Lung (tissue), 12 donors: ENCODE measurements around the gene PHACTR1. TPM values are rescaled to one million over a fixed set of nuclear protein-coding genes. Genes with fewer than 3 reads are reported as not detected.
A peak's percentile ranks its signal among the peaks of the same experiment; 100 is the strongest.

Source experiments
- ATAC-seq: fragments of 200-7000 bp; cut with Tn5 transposase; one replicate; pipeline ENCODE4 v1.9.1; 2020; ENCODE audit warnings: moderate number of reproducible peaks; ENCODE audit not compliant: insufficient read depth, low FRiP score
- DNase-seq, 3 donors: peaks; one replicate each; pipeline ENCODE4 v3.0.0-alpha.2; 2013 to 2017
- H3K27ac ChIP-seq, 2 donors: one replicate each; pipeline ENCODE4 v1.5.1; 2013; ENCODE audit warnings: mild to moderate bottlenecking in 2 of 2, moderate library complexity in 2 of 2, control low read depth in 1 of 2, inconsistent platforms in 1 of 2, low read depth in 1 of 2, low read length in 1 of 2
- H3K27me3 ChIP-seq, 3 donors: one replicate each; pipeline ENCODE4 v1.5.1; 2013; ENCODE audit warnings: low read length in 2 of 3; ENCODE audit not compliant: control insufficient read depth in 3 of 3, insufficient read depth in 3 of 3
- H3K36me3 ChIP-seq, 4 donors: one replicate each; pipeline ENCODE4 v1.5.1; 2013; ENCODE audit warnings: low read length in 4 of 4, mild to moderate bottlenecking in 1 of 4, moderate library complexity in 1 of 4; ENCODE audit not compliant: control insufficient read depth in 4 of 4, insufficient read depth in 4 of 4
- H3K4me1 ChIP-seq, 5 donors: one replicate each; pipeline ENCODE4 v1.5.1; 2013; ENCODE audit warnings: low read length in 5 of 5, mild to moderate bottlenecking in 2 of 5, moderate library complexity in 1 of 5; ENCODE audit not compliant: control insufficient read depth in 5 of 5, insufficient read depth in 5 of 5
- H3K4me3 ChIP-seq: one replicate; pipeline ENCODE4 v1.5.1; 2013; ENCODE audit warnings: mild to moderate bottlenecking, control low read depth, moderate library complexity
- H3K9ac ChIP-seq, 2 donors: one replicate each; pipeline ENCODE4 v1.5.1; 2013; ENCODE audit warnings: low read length in 2 of 2, control low read depth in 1 of 2; ENCODE audit not compliant: insufficient read depth in 1 of 2
- H3K9me3 ChIP-seq, 4 donors: one replicate each; pipeline ENCODE4 v1.5.1; 2013; ENCODE audit warnings: low read length in 3 of 4, mild to moderate bottlenecking in 1 of 4, moderate library complexity in 1 of 4; ENCODE audit not compliant: control insufficient read depth in 4 of 4, insufficient read depth in 3 of 4
- CTCF ChIP-seq: IDR thresholded peaks from 2 replicates; pipeline ENCODE4 v1.5.1; 2012; ENCODE audit warnings: mild to moderate bottlenecking; ENCODE audit errors: control extremely low read depth, extremely low read depth
- WGBS, 2 donors: extraction: QIAGEN DNeasy Blood & Tissue Kit; methylation state at CpG; one replicate each; pipeline ENCODE4 v1.1.7; 2013; 5-methylcytosine and 5-hydroxymethylcytosine counted together
- polyA plus RNA-seq, 2 donors: library from polyadenylated mRNA; stranded (reverse); fragments of 200-250 nt; gene quantifications; one replicate each; pipeline ENCODE4 v1.2.1, GENCODE V29; 2013
- total RNA-seq, 2 donors: library from RNA; depleted of rRNA in 1 of 2; stranded (reverse); fragments of >200 nt in 1 of 2; gene quantifications; one replicate each; pipeline ENCODE4 v1.2.1, GENCODE V29; 2014 to 2021
- donor health status: control.
- donor health status: control.
- donor health status: Bipolar disorder and iron deficiency.
- donor health status: healthy.
- donor health status: DM: yes; HTN: yes; CAD: no.

PHACTR1 gene
- total and polyA plus RNA-seq, 4 donors, result 16.3 to 58.8 (median 41.9) TPM

- Histone ChIP-seq H3K9ac (no peak overlapping the region), H3K9me3 (no peaks in the 10 kb centered on the region), H3K27me3 (no peaks in the 10 kb centered on the region), H3K4me1 (peaks cover 0 to 5% (median 0%) of the 10 kb centered on the region in 5 donors), H3K36me3 (peaks cover 0 to 12% (median 0%) of the 10 kb centered on the region in 4 donors), H3K4me3 (peak overlapping the region; percentile 8), H3K27ac (no peak overlapping the region)
- no peak for TF ChIP-seq CTCF
- DNase-seq (no peak), ATAC-seq (no peak)
- 32 to 68% methylated on average over 21 of the region's 21 CpGs for WGBS, 2 donors
Observed at GRCh38 chr6:13273931-13274706, 557.6 kb downstream of the PHACTR1 start.

GRCh38 chr6:13274707-13275434, 558.3 kb downstream of the PHACTR1 start:
- peak overlapping the region; percentile 8 for H3K4me3 ChIP-seq
- H3K4me1 ChIP-seq, result peaks cover 0 to 4% (median 0%) of the 10 kb centered on the region in 5 donors
- no peak overlapping the region for H3K9ac ChIP-seq
- ATAC-seq (no peak), DNase-seq (no peak)
- no peak overlapping the region for H3K27ac ChIP-seq
- H3K9me3 ChIP-seq, result no peaks in the 10 kb centered on the region
- WGBS, 2 donors, result 43 to 67% methylated on average over 6 of the region's 6 CpGs
- TF ChIP-seq CTCF, result no peak
- peaks cover 0 to 14% (median 0%) of the 10 kb centered on the region in 4 donors for H3K36me3 ChIP-seq
- no peaks in the 10 kb centered on the region for H3K27me3 ChIP-seq

GRCh38 chr6:13275435-13275989, 558.9 kb downstream of the PHACTR1 start:
- H3K9me3 ChIP-seq, result no peaks in the 10 kb centered on the region
- DNase-seq (no peak), ATAC-seq (no peak)
- no peaks in the 10 kb centered on the region for H3K27me3 ChIP-seq
- peaks cover 0 to 1% (median 0%) of the 10 kb centered on the region in 5 donors for H3K4me1 ChIP-seq
- TF ChIP-seq CTCF, result no peak
- WGBS, 2 donors, result 70 to 82% methylated on average over 8 of the region's 8 CpGs
- H3K4me3 ChIP-seq, result no peak overlapping the region
- H3K36me3 ChIP-seq, result peaks cover 0 to 14% (median 0%) of the 10 kb centered on the region in 4 donors
- H3K9ac ChIP-seq, result no peak overlapping the region
- H3K27ac ChIP-seq, result no peak overlapping the region
